DND-41 (cell line): ENCODE data around the gene LCN12.

Experiments used
- ATAC-seq: fragments of 200-7000 bp; cut with Tn5 transposase; 3 replicates; pipeline ENCODE4 v1.9.1; 2021; ENCODE audit warnings: low read depth; ENCODE audit not compliant: insufficient read depth
- DNase-seq: peaks from one replicate; pipeline ENCODE4 v3.0.0-alpha.2; 2020
- H2AFZ ChIP-seq: 2 replicates; pipeline ENCODE4 v1.6.0; 2012; ENCODE audit warnings: low read depth, low read length
- H3K27ac ChIP-seq: 2 replicates; pipeline ENCODE4 v1.5.1; 2012; ENCODE audit warnings: low read length, inconsistent platforms
- H3K27me3 ChIP-seq: fragments of 200-600 bp; sonication (generic); 2 replicates; pipeline ENCODE4 v1.6.0; 2012; ENCODE audit warnings: low read length, mild to moderate bottlenecking, inconsistent platforms; ENCODE audit not compliant: insufficient read depth, poor library complexity
- H3K36me3 ChIP-seq: 2 replicates; pipeline ENCODE4 v1.5.1; 2012; ENCODE audit warnings: low read length, inconsistent platforms; ENCODE audit not compliant: insufficient read depth
- H3K4me1 ChIP-seq: 2 replicates; pipeline ENCODE4 v1.5.1; 2012; ENCODE audit warnings: mild to moderate bottlenecking, low read length; ENCODE audit not compliant: insufficient read depth
- H3K4me2 ChIP-seq: 2 replicates; pipeline ENCODE4 v1.6.0; 2012; ENCODE audit warnings: mild to moderate bottlenecking, moderate library complexity, low read length, inconsistent platforms; ENCODE audit not compliant: insufficient read depth
- H3K4me3 ChIP-seq, 2 experiments: fragments of 200-600 bp in 1 of 2; shearing (Covaris generic) in 1 of 2; 2 replicates each; pipeline ENCODE4 v1.5.1; 2012 to 2016; ENCODE audit warnings: inconsistent platforms in 2 of 2, low read length in 2 of 2, mild to moderate bottlenecking in 2 of 2, low read depth in 1 of 2, moderate library complexity in 1 of 2
- H3K79me2 ChIP-seq: 2 replicates; pipeline ENCODE4 v1.6.0; 2012; ENCODE audit warnings: low read length, inconsistent platforms; ENCODE audit not compliant: insufficient read depth
- H3K9ac ChIP-seq: 2 replicates; pipeline ENCODE4 v1.6.0; 2012; ENCODE audit warnings: low read depth, mild to moderate bottlenecking, inconsistent platforms, low read length, moderate library complexity
- H3K9me3 ChIP-seq: 2 replicates; pipeline ENCODE4 v1.5.1; 2012; ENCODE audit warnings: low read length, moderate library complexity, mild to moderate bottlenecking, inconsistent platforms; ENCODE audit not compliant: insufficient read depth, severe bottlenecking
- H4K20me1 ChIP-seq: 2 replicates; pipeline ENCODE4 v1.6.0; 2012; ENCODE audit warnings: low read length; ENCODE audit not compliant: insufficient read depth
- EZH2 ChIP-seq: IDR thresholded peaks from 3 replicates; pipeline ENCODE4 v1.6.1; 2012; ENCODE audit warnings: borderline replicate concordance, low read depth, mild to moderate bottlenecking, moderate library complexity, low read length, inconsistent platforms; ENCODE audit not compliant: severe bottlenecking
- TF ChIP-seq, protein P1 (sequence below): IDR thresholded peaks from 2 replicates; pipeline ENCODE4 v1.5.1; 2012; ENCODE audit warnings: borderline replicate concordance, low read length, moderate library complexity, mild to moderate bottlenecking; ENCODE audit not compliant: poor library complexity, severe bottlenecking; ENCODE audit errors: extremely low read depth

Gene LCN12

DNA sequence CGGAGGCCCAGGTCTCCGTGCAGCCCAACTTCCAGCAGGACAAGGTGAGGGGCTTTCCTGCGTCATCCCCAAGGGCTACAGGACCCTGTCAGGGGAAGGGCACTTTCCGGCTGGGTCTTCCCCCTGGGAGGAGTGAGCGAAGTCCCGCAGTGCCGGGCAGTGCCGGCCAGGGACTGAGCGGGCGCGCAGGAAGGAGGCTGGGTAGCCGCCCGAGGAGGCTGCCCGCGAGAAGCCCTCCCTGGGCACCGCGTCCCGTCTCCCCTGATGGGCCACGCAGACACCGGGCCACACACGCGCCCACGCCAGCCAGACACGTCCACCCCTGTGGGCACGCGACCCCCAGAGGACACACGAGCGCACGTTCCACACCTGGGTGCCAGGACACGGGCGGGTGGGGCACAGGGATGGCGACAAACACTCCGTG lies 25.6 kb downstream of the LCN12 start:
- no peaks in the 10 kb centered on the region for H3K79me2 ChIP-seq
- H4K20me1 ChIP-seq = no peaks in the 10 kb centered on the region
- TF ChIP-seq EZH2 = no peak
- TF ChIP-seq, protein P1, sequence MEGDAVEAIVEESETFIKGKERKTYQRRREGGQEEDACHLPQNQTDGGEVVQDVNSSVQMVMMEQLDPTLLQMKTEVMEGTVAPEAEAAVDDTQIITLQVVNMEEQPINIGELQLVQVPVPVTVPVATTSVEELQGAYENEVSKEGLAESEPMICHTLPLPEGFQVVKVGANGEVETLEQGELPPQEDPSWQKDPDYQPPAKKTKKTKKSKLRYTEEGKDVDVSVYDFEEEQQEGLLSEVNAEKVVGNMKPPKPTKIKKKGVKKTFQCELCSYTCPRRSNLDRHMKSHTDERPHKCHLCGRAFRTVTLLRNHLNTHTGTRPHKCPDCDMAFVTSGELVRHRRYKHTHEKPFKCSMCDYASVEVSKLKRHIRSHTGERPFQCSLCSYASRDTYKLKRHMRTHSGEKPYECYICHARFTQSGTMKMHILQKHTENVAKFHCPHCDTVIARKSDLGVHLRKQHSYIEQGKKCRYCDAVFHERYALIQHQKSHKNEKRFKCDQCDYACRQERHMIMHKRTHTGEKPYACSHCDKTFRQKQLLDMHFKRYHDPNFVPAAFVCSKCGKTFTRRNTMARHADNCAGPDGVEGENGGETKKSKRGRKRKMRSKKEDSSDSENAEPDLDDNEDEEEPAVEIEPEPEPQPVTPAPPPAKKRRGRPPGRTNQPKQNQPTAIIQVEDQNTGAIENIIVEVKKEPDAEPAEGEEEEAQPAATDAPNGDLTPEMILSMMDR = no peak
- H3K4me3 ChIP-seq = no peak overlapping the region
- no peaks in the 10 kb centered on the region for H3K9me3 ChIP-seq
- H3K27me3 ChIP-seq = no peaks in the 10 kb centered on the region
- no peak overlapping the region for H2AFZ ChIP-seq
- H3K9ac ChIP-seq = no peak overlapping the region
- no peaks in the 10 kb centered on the region for H3K36me3 ChIP-seq
- H3K4me2 ChIP-seq = no peak overlapping the region
- no peak overlapping the region for H3K27ac ChIP-seq
- no peaks in the 10 kb centered on the region for H3K4me1 ChIP-seq
- ATAC-seq = no peak
- DNase-seq = no peak

DNA sequence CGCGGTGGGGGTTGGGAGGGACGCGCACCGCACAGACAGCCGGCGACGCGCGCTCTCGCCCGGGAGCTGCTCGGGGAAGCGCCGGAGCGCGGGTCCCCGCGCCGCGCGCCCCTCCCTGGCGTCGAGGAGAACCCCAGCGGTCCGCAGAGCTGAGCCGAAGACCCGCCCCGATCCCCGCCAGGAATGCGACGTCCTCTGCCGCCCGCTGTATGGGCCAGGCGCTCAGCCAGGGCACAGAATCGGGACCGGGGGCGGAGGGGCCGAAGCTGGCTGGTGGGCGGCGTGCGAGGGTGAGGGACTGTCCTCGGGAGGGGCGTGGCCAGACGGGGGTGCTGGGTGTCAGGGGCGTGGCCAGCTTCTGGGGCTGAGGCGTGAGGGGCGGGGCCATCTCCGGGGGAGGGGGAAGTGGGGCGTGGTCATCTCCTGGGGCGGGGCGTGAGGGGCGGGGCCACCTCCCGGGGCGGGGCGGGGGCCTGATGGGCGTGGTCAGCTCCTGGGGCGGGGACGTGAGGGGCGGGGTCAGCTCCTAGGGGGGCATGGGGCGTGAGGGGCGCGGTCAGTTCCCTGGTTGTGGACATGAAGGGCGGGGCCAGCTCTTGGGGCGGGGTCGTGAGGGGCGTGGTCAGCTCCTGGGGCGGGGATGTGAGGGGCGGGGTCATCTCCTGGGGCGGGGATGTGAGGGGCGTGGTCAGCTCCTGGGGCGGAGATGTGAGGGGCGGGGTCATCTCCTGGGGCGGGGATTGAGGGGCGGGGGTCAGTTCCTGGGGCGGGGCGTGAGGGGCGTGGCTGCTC lies 26.2 kb downstream of the LCN12 start:
- DNase-seq (no peak), ATAC-seq (no peak)
- no peak overlapping the region for H3K9ac ChIP-seq
- H3K27me3 ChIP-seq = no peaks in the 10 kb centered on the region
- no peaks in the 10 kb centered on the region for H4K20me1 ChIP-seq
- no peak overlapping the region for H3K4me2 ChIP-seq
- H3K36me3 ChIP-seq = no peaks in the 10 kb centered on the region
- no peaks in the 10 kb centered on the region for H3K4me1 ChIP-seq
- H3K4me3 ChIP-seq = no peak overlapping the region
- H3K79me2 ChIP-seq = no peaks in the 10 kb centered on the region
- no peaks in the 10 kb centered on the region for H3K9me3 ChIP-seq
- H3K27ac ChIP-seq = no peak overlapping the region
- no peak overlapping the region for H2AFZ ChIP-seq
- TF ChIP-seq, protein P1 = no peak
- no peak for TF ChIP-seq EZH2

DNA sequence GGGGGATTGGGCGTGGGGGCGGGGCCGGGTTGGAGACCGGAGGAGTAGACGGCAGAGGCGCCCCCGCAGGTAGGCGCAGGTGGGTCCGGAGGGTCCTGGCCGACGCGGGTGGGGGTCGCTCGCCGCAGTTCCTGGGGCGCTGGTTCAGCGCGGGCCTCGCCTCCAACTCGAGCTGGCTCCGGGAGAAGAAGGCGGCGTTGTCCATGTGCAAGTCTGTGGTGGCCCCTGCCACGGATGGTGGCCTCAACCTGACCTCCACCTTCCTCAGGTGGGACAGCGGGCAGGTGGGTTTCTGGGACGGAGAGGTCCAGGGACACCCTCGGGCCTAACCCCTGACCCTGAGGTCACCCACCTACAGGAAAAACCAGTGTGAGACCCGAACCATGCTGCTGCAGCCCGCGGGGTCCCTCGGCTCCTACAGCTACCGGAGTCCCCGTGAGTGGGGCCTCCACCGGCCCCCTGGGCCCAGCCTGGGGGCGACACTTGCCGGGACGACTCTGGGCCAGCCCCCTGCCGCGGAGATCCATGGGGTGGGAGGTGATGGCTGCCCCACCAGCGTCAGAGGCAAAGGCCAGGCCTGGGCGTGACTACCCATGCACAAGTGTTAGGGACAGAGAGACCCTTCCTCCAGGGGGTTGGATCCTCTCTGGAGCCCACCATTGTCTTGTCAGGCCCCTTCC lies 26.9 kb downstream of the LCN12 start:
- no peak for TF ChIP-seq EZH2
- TF ChIP-seq, protein P1 = no peak
- Histone ChIP-seq H3K4me2 (no peak overlapping the region), H3K36me3 (no peaks in the 10 kb centered on the region), H2AFZ (no peak overlapping the region), H3K9me3 (no peaks in the 10 kb centered on the region), H4K20me1 (no peaks in the 10 kb centered on the region), H3K27ac (no peak overlapping the region), H3K4me1 (no peaks in the 10 kb centered on the region), H3K9ac (no peak overlapping the region), H3K4me3 (no peak overlapping the region), H3K79me2 (no peaks in the 10 kb centered on the region), H3K27me3 (no peaks in the 10 kb centered on the region)
- ATAC-seq (no peak), DNase-seq (no peak)
